Measurements from ENCODE around the gene TESK1.

Gene TESK1

DNA sequence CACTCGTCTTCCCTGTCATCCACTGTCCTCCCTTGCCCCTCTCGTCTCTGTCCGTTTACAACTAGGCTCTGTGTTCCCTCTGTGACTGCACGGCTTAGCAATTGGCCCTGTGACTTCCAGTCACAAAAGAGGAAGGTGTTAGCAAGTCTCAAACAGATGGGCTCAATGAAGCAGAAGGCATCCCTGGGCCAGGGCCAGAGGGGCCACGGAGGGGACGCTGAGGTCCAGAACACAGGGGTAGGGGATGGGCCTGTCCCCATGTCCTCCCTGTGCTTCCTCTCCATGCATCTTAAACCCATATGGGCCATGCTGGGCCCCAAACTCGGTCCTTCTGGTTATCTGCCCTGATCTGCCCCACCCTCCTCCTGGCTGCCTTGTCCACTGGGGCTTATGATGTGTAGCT, 13.3 kb downstream of the TESK1 start, which contains the start of gene CD72:
TSS of gene CD72 (minus strand) at position 89 of the 403 bp plus-strand sequence. CDS start 110 bp downstream, outside the sequence.
- no peak for DNase-seq (ENCODE audit: low read depth)
- TF ChIP-seq, protein P1, sequence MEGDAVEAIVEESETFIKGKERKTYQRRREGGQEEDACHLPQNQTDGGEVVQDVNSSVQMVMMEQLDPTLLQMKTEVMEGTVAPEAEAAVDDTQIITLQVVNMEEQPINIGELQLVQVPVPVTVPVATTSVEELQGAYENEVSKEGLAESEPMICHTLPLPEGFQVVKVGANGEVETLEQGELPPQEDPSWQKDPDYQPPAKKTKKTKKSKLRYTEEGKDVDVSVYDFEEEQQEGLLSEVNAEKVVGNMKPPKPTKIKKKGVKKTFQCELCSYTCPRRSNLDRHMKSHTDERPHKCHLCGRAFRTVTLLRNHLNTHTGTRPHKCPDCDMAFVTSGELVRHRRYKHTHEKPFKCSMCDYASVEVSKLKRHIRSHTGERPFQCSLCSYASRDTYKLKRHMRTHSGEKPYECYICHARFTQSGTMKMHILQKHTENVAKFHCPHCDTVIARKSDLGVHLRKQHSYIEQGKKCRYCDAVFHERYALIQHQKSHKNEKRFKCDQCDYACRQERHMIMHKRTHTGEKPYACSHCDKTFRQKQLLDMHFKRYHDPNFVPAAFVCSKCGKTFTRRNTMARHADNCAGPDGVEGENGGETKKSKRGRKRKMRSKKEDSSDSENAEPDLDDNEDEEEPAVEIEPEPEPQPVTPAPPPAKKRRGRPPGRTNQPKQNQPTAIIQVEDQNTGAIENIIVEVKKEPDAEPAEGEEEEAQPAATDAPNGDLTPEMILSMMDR (conservative IDR thresholded peaks at IDR 0.05; ENCODE audit: low read depth, low read length), result no peak
- peak within 1 kb of the TSS; percentile 39 for H3K4me3 ChIP-seq (ENCODE audit: low read depth, low read length)

GRCh38 chr9:35618854-35619799, 14.1 kb downstream of the TESK1 start:
- TF ChIP-seq, protein P1 (conservative IDR thresholded peaks at IDR 0.05; ENCODE audit: low read depth, low read length), result no peak
- H3K4me3 ChIP-seq (ENCODE audit: low read depth, low read length), result no peak overlapping the region
- peak; percentile 13 for DNase-seq (ENCODE audit: low read depth)

DNA sequence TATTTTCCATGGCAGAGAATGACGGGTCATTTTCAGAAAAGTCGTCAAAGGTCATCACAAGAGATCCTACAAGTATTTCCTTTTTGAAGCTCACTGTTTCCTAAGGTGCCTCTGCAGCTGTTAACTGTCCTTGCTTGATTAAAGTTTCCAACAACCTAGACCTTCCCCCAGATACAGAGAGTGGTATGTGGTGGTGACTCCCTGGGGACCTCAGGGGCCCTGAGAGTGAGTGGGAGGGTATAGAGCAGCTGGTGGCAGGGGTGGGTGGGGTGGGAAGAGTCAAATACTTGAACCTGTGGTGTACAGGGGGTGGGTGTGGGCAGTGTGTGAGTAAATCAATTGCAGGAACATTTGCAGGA, 14.7 kb downstream of the TESK1 start:
- DNase-seq (ENCODE audit: low read depth), result no peak
- TF ChIP-seq, protein P1 (conservative IDR thresholded peaks at IDR 0.05; ENCODE audit: low read depth, low read length), result no peak
- H3K4me3 ChIP-seq (ENCODE audit: low read depth, low read length), result no peak overlapping the region

GRCh38 chr9:35627575-35627974, 22.5 kb downstream of the TESK1 start:
- no peak overlapping the region for H3K4me3 ChIP-seq (ENCODE audit: low read depth, low read length)
- DNase-seq (ENCODE audit: low read depth), result no peak
- TF ChIP-seq, protein P1 (conservative IDR thresholded peaks at IDR 0.05; ENCODE audit: low read depth, low read length), result no peak

GRCh38 chr9:35628389-35628991, 23.4 kb downstream of the TESK1 start:
- TF ChIP-seq, protein P1 (conservative IDR thresholded peaks at IDR 0.05; ENCODE audit: low read depth, low read length), result no peak
- no peak overlapping the region for H3K4me3 ChIP-seq (ENCODE audit: low read depth, low read length)
- no peak for DNase-seq (ENCODE audit: low read depth)

DNA sequence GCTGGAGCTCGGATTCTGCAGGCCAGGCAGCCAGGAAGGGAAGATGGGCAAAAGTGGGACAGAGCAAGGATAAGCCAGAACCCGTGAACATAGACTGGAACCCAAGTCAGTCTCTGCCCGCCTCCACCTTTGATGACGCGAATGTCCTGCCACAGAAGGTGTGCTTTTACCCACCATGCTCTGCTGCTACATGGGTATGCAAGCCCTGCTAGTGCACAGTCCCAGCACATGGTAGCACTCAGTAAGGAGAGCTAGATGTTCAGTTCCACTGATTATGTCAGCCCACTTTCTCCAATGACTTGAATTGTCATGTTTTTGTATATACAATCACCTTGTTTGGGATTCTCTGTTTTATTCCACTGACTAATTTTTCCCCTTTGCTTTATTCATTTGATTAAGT, 24.5 kb downstream of the TESK1 start:
- no peak overlapping the region for H3K4me3 ChIP-seq (ENCODE audit: low read depth, low read length)
- TF ChIP-seq, protein P1 (conservative IDR thresholded peaks at IDR 0.05; ENCODE audit: low read depth, low read length), result no peak
- no peak for DNase-seq (ENCODE audit: low read depth)

Data from choroid plexus epithelial cell (primary cell).